Neural crest cell (in vitro differentiated cells): Measurements from ENCODE around the gene THRB. TPM values are rescaled to one million over a fixed set of nuclear protein-coding genes. Genes with fewer than 3 reads are reported as not detected.

Experiments used
- DNase-seq: peaks from one replicate; pipeline ENCODE4 v3.0.0; 2021; ENCODE audit warnings: low read depth, mixed read lengths, low spot score
- H3K27ac Mint-ChIP-seq: one replicate; pipeline ENCODE4 v1.8.0; 2021; ENCODE audit warnings: mild to moderate bottlenecking, mixed read lengths; ENCODE audit not compliant: unreplicated experiment
- H3K27me3 Mint-ChIP-seq: 2 replicates; pipeline ENCODE4 v1.8.0; 2021; ENCODE audit warnings: low read depth, mild to moderate bottlenecking, mixed read lengths
- H3K36me3 Mint-ChIP-seq: 2 replicates; pipeline ENCODE4 v1.8.0; 2021; ENCODE audit warnings: low read depth, mild to moderate bottlenecking, mixed read lengths
- H3K4me1 Mint-ChIP-seq: 2 replicates; pipeline ENCODE4 v1.8.0; 2021; ENCODE audit warnings: mixed read lengths
- H3K4me3 Mint-ChIP-seq: one replicate; pipeline ENCODE4 v1.8.0; 2021; ENCODE audit warnings: mild to moderate bottlenecking, mixed read lengths
- H3K9me3 Mint-ChIP-seq: 2 replicates; pipeline ENCODE4 v1.8.0; 2021; ENCODE audit warnings: mixed read lengths
- CTCF ChIP-seq: fragments of 200-600 bp; sonication (generic); conservative IDR thresholded peaks from 2 replicates; pipeline ENCODE4 v1.5.0; 2021; ENCODE audit warnings: antibody characterized with exemption, mild to moderate bottlenecking
- total RNA-seq: library from RNA; stranded (reverse); gene quantifications from 2 replicates; pipeline ENCODE4 v1.2.1, GENCODE V29; 2021

Gene THRB
- total RNA-seq, 1 donor from 2014 or later: 0.65 TPM

GRCh38 chr3:24291646-24292045 is 203.0 kb downstream of the THRB start:
- Mint-ChIP-seq H3K36me3 (no peaks in the 10 kb centered on the region), H3K4me3 (no peak overlapping the region), H3K27ac (no peak overlapping the region), H3K27me3 (no peaks in the 10 kb centered on the region), H3K9me3 (no peaks in the 10 kb centered on the region), H3K4me1 (peaks cover 6% of the 10 kb centered on the region)
- no peak for TF ChIP-seq CTCF
- DNase-seq: no peak

GRCh38 chr3:24290596-24290995 is 204.1 kb downstream of the THRB start:
- DNase-seq: no peak
- TF ChIP-seq CTCF: no peak
- H3K4me3 Mint-ChIP-seq: no peak overlapping the region
- no peaks in the 10 kb centered on the region for H3K4me1 Mint-ChIP-seq
- H3K27me3 Mint-ChIP-seq: no peaks in the 10 kb centered on the region
- no peaks in the 10 kb centered on the region for H3K36me3 Mint-ChIP-seq
- no peaks in the 10 kb centered on the region for H3K9me3 Mint-ChIP-seq
- peak overlapping the region; percentile 47 for H3K27ac Mint-ChIP-seq

DNA sequence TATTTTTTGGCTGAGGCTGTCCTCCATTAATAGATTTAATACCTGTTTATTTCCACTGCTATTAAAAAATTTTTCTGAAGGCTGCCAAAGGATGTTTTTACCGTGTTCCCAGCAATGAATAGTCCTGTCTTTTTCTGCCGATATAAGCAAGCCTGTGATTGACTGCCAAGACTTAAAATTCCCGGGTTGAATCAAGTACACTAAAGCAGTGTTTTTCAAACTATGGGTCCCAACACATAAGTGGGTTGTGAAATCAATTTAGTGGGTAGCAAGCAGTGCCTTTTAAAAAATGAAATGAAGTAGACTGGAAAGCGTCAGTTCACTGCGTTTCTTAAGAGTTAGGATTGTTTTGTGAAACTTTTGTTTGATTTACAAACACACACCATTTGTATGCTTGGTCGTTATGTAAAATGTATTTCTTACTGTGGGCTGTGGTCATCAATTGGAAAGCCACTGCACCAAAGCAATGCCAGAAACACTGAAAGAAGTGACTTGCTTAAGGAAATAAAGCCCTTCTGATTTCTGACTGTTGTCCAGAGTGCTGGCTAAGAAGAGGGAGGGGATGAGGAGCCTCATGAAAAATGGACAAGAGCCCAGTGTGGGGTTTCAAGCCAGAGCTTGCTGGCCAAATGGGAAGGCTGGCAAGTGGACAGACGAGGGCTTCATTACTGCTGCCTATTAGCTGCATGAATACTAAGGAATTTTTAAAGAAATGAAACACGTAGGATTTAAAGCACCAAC is 206.0 kb downstream of the THRB start:
- Mint-ChIP-seq H3K4me1 (no peaks in the 10 kb centered on the region), H3K27me3 (no peaks in the 10 kb centered on the region), H3K36me3 (no peaks in the 10 kb centered on the region), H3K27ac (no peak overlapping the region), H3K9me3 (no peaks in the 10 kb centered on the region), H3K4me3 (no peak overlapping the region)
- DNase-seq: no peak
- no peak for TF ChIP-seq CTCF

DNA sequence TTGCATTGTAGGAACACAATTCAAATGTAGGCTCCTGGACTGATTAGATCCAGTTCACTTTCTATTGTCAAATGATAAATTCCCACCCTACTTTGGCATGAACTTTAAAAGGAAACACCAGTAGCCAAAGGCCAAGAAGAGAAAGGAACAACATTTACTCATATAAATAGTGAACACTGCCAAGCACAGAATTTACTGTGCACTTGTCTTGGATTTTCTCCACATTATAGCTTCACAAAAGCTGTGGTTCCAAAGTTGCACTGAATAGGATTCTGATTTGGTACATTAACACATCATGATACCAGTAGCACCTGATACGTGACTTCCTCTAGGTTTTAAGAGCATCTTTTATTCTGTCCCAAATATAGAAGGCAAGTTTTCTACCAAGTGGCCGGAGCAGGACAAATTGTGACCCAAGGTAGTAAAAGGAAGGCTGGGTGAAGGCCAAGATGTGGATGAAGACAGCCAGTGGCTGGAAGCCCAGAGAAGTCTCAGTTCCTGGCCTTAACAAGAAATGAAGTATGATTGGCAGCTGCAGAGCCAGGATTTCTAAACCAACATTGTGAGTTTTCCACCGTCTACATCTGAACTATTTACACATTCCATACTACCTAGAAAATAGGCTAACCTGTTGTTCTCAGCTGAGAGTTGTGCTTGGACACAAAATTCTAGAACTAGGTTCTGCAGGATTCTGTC is 206.7 kb downstream of the THRB start:
- DNase-seq: no peak
- Mint-ChIP-seq H3K4me1 (no peaks in the 10 kb centered on the region), H3K9me3 (no peaks in the 10 kb centered on the region), H3K27ac (no peak overlapping the region), H3K27me3 (no peaks in the 10 kb centered on the region), H3K4me3 (no peak overlapping the region), H3K36me3 (no peaks in the 10 kb centered on the region)
- no peak for TF ChIP-seq CTCF

DNA sequence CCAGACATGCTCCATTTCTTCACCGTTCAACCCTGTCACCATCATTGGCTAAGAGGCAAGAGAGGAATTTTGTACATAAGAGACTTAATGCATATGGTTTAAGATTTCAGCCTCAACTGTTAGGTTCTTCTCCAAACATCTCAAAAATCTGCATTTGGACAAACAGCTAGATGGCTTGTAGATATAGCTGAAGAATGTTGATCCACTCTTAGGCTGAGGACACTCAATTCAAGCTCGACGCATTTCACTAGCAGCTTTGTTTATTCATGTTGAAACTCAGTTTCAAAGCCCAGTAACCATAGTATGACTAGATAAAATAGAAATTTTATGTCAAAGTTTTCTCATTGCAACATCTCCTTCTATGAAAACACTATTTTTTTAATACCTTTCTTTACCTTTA is 208.2 kb downstream of the THRB start:
- Mint-ChIP-seq H3K36me3 (no peaks in the 10 kb centered on the region), H3K27me3 (no peaks in the 10 kb centered on the region), H3K4me3 (no peak overlapping the region), H3K9me3 (no peaks in the 10 kb centered on the region), H3K27ac (no peak overlapping the region), H3K4me1 (no peaks in the 10 kb centered on the region)
- DNase-seq: no peak
- no peak for TF ChIP-seq CTCF
